HEK293T (cell line): ENCODE data around the gene SEC31A.

Experiments used
- CTCF ChIA-PET: fragments of 350-600 bp; formaldehyde crosslinking; extraction: SDS; loops from one replicate; lab custom pipeline; 2021; ENCODE audit warnings: antibody characterized with exemption, inconsistent platforms; lab: Yijun Ruan, JAX
- POLR2A ChIA-PET: fragments of 350-600 bp; formaldehyde crosslinking; extraction: SDS; loops from one replicate; lab custom pipeline; 2020; ENCODE audit warnings: antibody characterized with exemption, inconsistent platforms; lab: Yijun Ruan, JAX
- DNase-seq: peaks from one replicate; pipeline ENCODE4 v3.0.0; 2012; ENCODE audit warnings: mixed read lengths; ENCODE audit errors: extremely low spot score
- ARNT ChIP-seq: fragments of 450-650 bp; IDR thresholded peaks from 2 replicates; pipeline ENCODE4 v1.6.1; 2017; ENCODE audit warnings: mild to moderate bottlenecking
- BHLHE40 ChIP-seq: fragments of 450-650 bp; IDR thresholded peaks from 2 replicates; pipeline ENCODE4 v1.6.1; 2016; ENCODE audit warnings: mild to moderate bottlenecking, moderate library complexity, borderline replicate concordance
- CTBP1 ChIP-seq: fragments of 450-650 bp; IDR thresholded peaks from 2 replicates; pipeline ENCODE4 v1.6.1; 2016; ENCODE audit warnings: borderline replicate concordance
- ELF4 ChIP-seq: fragments of 450-650 bp; IDR thresholded peaks from 2 replicates; pipeline ENCODE4 v1.6.1; 2017; ENCODE audit warnings: antibody characterized with exemption
- FOXA1 ChIP-seq: fragments of 450-650 bp; IDR thresholded peaks from 2 replicates; pipeline ENCODE4 v1.6.1; 2016; ENCODE audit warnings: mild to moderate bottlenecking
- FOXK2 ChIP-seq: fragments of 450-650 bp; IDR thresholded peaks from 2 replicates; pipeline ENCODE4 v1.6.1; 2016; ENCODE audit warnings: mild to moderate bottlenecking
- FOXM1 ChIP-seq: fragments of 450-650 bp; IDR thresholded peaks from 2 replicates; pipeline ENCODE4 v1.6.1; 2017; ENCODE audit warnings: mild to moderate bottlenecking, borderline replicate concordance
- HDGF ChIP-seq: fragments of 450-650 bp; IDR thresholded peaks from 2 replicates; pipeline ENCODE4 v1.6.1; 2017; ENCODE audit warnings: antibody characterized with exemption, borderline replicate concordance
- L3MBTL2 ChIP-seq: fragments of 450-650 bp; conservative IDR thresholded peaks from 2 replicates; pipeline ENCODE4 v1.6.1; 2016; ENCODE audit warnings: mild to moderate bottlenecking
- LEF1 ChIP-seq: fragments of 450-650 bp; IDR thresholded peaks from 2 replicates; pipeline ENCODE4 v1.6.1; 2017; ENCODE audit warnings: mild to moderate bottlenecking, borderline replicate concordance
- NFRKB ChIP-seq: fragments of 450-650 bp; IDR thresholded peaks from 2 replicates; pipeline ENCODE4 v1.6.1; 2016; ENCODE audit warnings: mild to moderate bottlenecking, moderate library complexity
- SP1 ChIP-seq: fragments of 450-650 bp; IDR thresholded peaks from 2 replicates; pipeline ENCODE4 v1.6.1; 2017
- SUZ12 ChIP-seq: fragments of 450-650 bp; IDR thresholded peaks from 2 replicates; pipeline ENCODE4 v1.6.1; 2016; ENCODE audit warnings: mild to moderate bottlenecking
- TARDBP ChIP-seq: fragments of 450-650 bp; IDR thresholded peaks from 2 replicates; pipeline ENCODE4 v1.6.1; 2016
- ZNF384 ChIP-seq: fragments of 450-650 bp; IDR thresholded peaks from 2 replicates; pipeline ENCODE4 v1.6.1; 2016
- TF ChIP-seq, protein P1 (sequence below): fragments of 450-650 bp; IDR thresholded peaks from 2 replicates; pipeline ENCODE4 v1.6.1; 2016

Gene SEC31A

GRCh38 chr4:82770607-82771006 lies 120.3 kb downstream of the SEC31A start:
- no peak for DNase-seq
- POLR2A ChIA-PET: no interaction called here
- CTCF ChIA-PET: no interaction called here
- TF ChIP-seq FOXM1 (no peak), L3MBTL2 (no peak), LEF1 (no peak), NFRKB (no peak), ARNT (no peak), TARDBP (no peak), ZNF384 (no peak), BHLHE40 (no peak), SP1 (no peak), ELF4 (no peak), FOXA1 (no peak), CTBP1 (no peak), HDGF (no peak), FOXK2 (no peak), SUZ12 (no peak)
- TF ChIP-seq, protein P1, sequence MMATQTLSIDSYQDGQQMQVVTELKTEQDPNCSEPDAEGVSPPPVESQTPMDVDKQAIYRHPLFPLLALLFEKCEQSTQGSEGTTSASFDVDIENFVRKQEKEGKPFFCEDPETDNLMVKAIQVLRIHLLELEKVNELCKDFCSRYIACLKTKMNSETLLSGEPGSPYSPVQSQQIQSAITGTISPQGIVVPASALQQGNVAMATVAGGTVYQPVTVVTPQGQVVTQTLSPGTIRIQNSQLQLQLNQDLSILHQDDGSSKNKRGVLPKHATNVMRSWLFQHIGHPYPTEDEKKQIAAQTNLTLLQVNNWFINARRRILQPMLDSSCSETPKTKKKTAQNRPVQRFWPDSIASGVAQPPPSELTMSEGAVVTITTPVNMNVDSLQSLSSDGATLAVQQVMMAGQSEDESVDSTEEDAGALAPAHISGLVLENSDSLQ: no peak
